KOPT-K1 (cell line): ENCODE measurements around the gene ZNF202.
"Not testable (repeated sequence)": the region's sequence is repeated elsewhere in the genome, so short reads cannot be mapped to it uniquely, and the experiment has no call there.

ENCODE experiments used
- H3K27ac ChIP-seq: fragments of 200-600 bp; sonication (generic); 2 replicates; pipeline ENCODE4 v1.5.1; 2016; ENCODE audit warnings: antibody characterized with exemption, mild to moderate bottlenecking, low read depth, low read length; ENCODE audit not compliant: poor library complexity, severe bottlenecking
- H3K36me3 ChIP-seq: fragments of 200-600 bp; sonication (generic); 2 replicates; pipeline ENCODE4 v1.5.1; 2017; ENCODE audit warnings: antibody characterized with exemption, mild to moderate bottlenecking, low read length, moderate library complexity; ENCODE audit not compliant: insufficient read depth
- H3K9me3 ChIP-seq: fragments of 200-600 bp; sonication (generic); 2 replicates; pipeline ENCODE4 v1.5.1; 2017; ENCODE audit warnings: antibody characterized with exemption, low read length, mild to moderate bottlenecking; ENCODE audit not compliant: insufficient read depth, poor library complexity, severe bottlenecking

ZNF202 gene

GRCh38 chr11:123754101-123754568 lies 12.7 kb upstream of the ZNF202 start, which contains the start of gene OR6X1:
TSS of gene OR6X1 (minus strand) at chr11:123754518. CDS start at chr11:123754518, 0 bp downstream.
- no peaks in the 10 kb centered on the region for H3K36me3 ChIP-seq
- H3K27ac ChIP-seq = no peak within 1 kb of the TSS
- no peaks in the 10 kb centered on the region for H3K9me3 ChIP-seq

- Histone ChIP-seq H3K9me3 (no peaks in the 10 kb centered on the region), H3K27ac (no peak overlapping the region), H3K36me3 (no peaks in the 10 kb centered on the region)
Observed at GRCh38 chr11:123753110-123753509, 11.7 kb upstream of the ZNF202 start.

GRCh38 chr11:123751781-123752180 lies 10.3 kb upstream of the ZNF202 start:
- Histone ChIP-seq H3K9me3 (no peaks in the 10 kb centered on the region), H3K27ac (no peak overlapping the region), H3K36me3 (no peaks in the 10 kb centered on the region)

GRCh38 chr11:123748349-123748748 lies 6.9 kb upstream of the ZNF202 start:
- not testable (repeated sequence) for H3K27ac ChIP-seq, H3K9me3 ChIP-seq, H3K36me3 ChIP-seq

- Histone ChIP-seq H3K27ac (no peak overlapping the region), H3K9me3 (no peaks in the 10 kb centered on the region), H3K36me3 (no peaks in the 10 kb centered on the region)
Observed at GRCh38 chr11:123745764-123746451, 4.4 kb upstream of the ZNF202 start.

GRCh38 chr11:123742724-123743120 lies 1.3 kb upstream of the ZNF202 start:
- H3K9me3 ChIP-seq = no peaks in the 10 kb centered on the region
- H3K36me3 ChIP-seq = peaks cover 20% of the 10 kb centered on the region
- no peak overlapping the region for H3K27ac ChIP-seq

- no peaks in the 10 kb centered on the region for H3K9me3 ChIP-seq
- H3K36me3 ChIP-seq = peaks cover 25% of the 10 kb centered on the region
- H3K27ac ChIP-seq = peak overlapping the region; percentile 72
Observed at GRCh38 chr11:123742031-123742723, 717 bp upstream of the ZNF202 start.

- H3K9me3 ChIP-seq = no peaks in the 10 kb centered on the region
- peak overlapping the region; percentile 72 for H3K27ac ChIP-seq
- H3K36me3 ChIP-seq = peaks cover 39% of the 10 kb centered on the region
Observed at GRCh38 chr11:123740787-123741158, 687 bp downstream of the ZNF202 start.

- Histone ChIP-seq H3K27ac (no peak overlapping the region), H3K36me3 (peaks cover 61% of the 10 kb centered on the region), H3K9me3 (no peaks in the 10 kb centered on the region)
Observed at GRCh38 chr11:123738374-123738773, 3.1 kb downstream of the ZNF202 start.

- no peak overlapping the region for H3K27ac ChIP-seq
- H3K9me3 ChIP-seq = no peaks in the 10 kb centered on the region
- H3K36me3 ChIP-seq = peaks cover 72% of the 10 kb centered on the region
Observed at GRCh38 chr11:123736769-123737168, 4.7 kb downstream of the ZNF202 start.

GRCh38 chr11:123729602-123730001 lies 11.9 kb downstream of the ZNF202 start:
- H3K36me3 ChIP-seq = peaks cover 91% of the 10 kb centered on the region
- H3K27ac ChIP-seq = no peak overlapping the region
- H3K9me3 ChIP-seq = no peaks in the 10 kb centered on the region

- Histone ChIP-seq H3K9me3 (no peaks in the 10 kb centered on the region), H3K27ac (no peak overlapping the region), H3K36me3 (peaks cover 79% of the 10 kb centered on the region)
Observed at GRCh38 chr11:123725995-123726655, 15.3 kb downstream of the ZNF202 start.

- H3K27ac ChIP-seq = no peak overlapping the region
- H3K9me3 ChIP-seq = no peaks in the 10 kb centered on the region
- H3K36me3 ChIP-seq = peaks cover 12% of the 10 kb centered on the region
Observed at GRCh38 chr11:123719452-123719851, 22.0 kb downstream of the ZNF202 start.

GRCh38 chr11:123718469-123718868 lies 23.0 kb downstream of the ZNF202 start:
- Histone ChIP-seq H3K9me3 (no peaks in the 10 kb centered on the region), H3K36me3 (peaks cover 2% of the 10 kb centered on the region), H3K27ac (no peak overlapping the region)

- Histone ChIP-seq H3K9me3 (no peaks in the 10 kb centered on the region), H3K27ac (no peak overlapping the region), H3K36me3 (no peaks in the 10 kb centered on the region)
Observed at GRCh38 chr11:123718063-123718462, 23.4 kb downstream of the ZNF202 start.
